Ecto neural progenitor cell (in vitro differentiated cells): ENCODE measurements around the gene EPHA10.

Source experiments
- DNase-seq: peaks from one replicate; pipeline ENCODE4 v3.0.0-alpha.2; 2018; ENCODE audit warnings: low spot score

EPHA10 gene

GRCh38 chr1:37734629-37735591, 30.0 kb downstream of the EPHA10 start:
- peak; percentile 69 for DNase-seq

- DNase-seq, result peak; percentile 34
Observed at GRCh38 chr1:37732111-37732780, 32.7 kb downstream of the EPHA10 start.

GRCh38 chr1:37731312-37732019, 33.5 kb downstream of the EPHA10 start:
- DNase-seq, result no peak

GRCh38 chr1:37730376-37730775, 34.5 kb downstream of the EPHA10 start:
- DNase-seq, result peak; percentile 24

- peak; percentile 23 for DNase-seq
Observed at GRCh38 chr1:37728416-37728815, 36.5 kb downstream of the EPHA10 start.

GRCh38 chr1:37726751-37727585, 38.0 kb downstream of the EPHA10 start:
- DNase-seq, result peak; percentile 50

GRCh38 chr1:37725851-37726613, 38.9 kb downstream of the EPHA10 start:
- peak; percentile 44 for DNase-seq

GRCh38 chr1:37724575-37724974, 40.3 kb downstream of the EPHA10 start:
- no peak for DNase-seq

GRCh38 chr1:37723390-37724078, 41.4 kb downstream of the EPHA10 start:
- no peak for DNase-seq

- no peak for DNase-seq
Observed at GRCh38 chr1:37723072-37723389, 41.9 kb downstream of the EPHA10 start.

- DNase-seq, result no peak
Observed at GRCh38 chr1:37722181-37723071, 42.5 kb downstream of the EPHA10 start.

GRCh38 chr1:37721565-37721964, 43.4 kb downstream of the EPHA10 start:
- peak; percentile 47 for DNase-seq

- DNase-seq, result peak; percentile 27
Observed at GRCh38 chr1:37720231-37721130, 44.4 kb downstream of the EPHA10 start.

- no peak for DNase-seq
Observed at GRCh38 chr1:37719572-37720195, 45.2 kb downstream of the EPHA10 start.

- no peak for DNase-seq
Observed at GRCh38 chr1:37718901-37719571, 45.9 kb downstream of the EPHA10 start.

- no peak for DNase-seq
Observed at GRCh38 chr1:37718181-37718900, 46.6 kb downstream of the EPHA10 start.

GRCh38 chr1:37717631-37718030, 47.3 kb downstream of the EPHA10 start:
- no peak for DNase-seq
